ENCODE measurements around the gene FGD6.
A peak's percentile ranks its signal among the peaks of the same experiment; 100 is the strongest.
"Not testable (repeated sequence)": the region's sequence is repeated elsewhere in the genome, so short reads cannot be mapped to it uniquely, and the experiment has no call there.

Gene FGD6

DNA sequence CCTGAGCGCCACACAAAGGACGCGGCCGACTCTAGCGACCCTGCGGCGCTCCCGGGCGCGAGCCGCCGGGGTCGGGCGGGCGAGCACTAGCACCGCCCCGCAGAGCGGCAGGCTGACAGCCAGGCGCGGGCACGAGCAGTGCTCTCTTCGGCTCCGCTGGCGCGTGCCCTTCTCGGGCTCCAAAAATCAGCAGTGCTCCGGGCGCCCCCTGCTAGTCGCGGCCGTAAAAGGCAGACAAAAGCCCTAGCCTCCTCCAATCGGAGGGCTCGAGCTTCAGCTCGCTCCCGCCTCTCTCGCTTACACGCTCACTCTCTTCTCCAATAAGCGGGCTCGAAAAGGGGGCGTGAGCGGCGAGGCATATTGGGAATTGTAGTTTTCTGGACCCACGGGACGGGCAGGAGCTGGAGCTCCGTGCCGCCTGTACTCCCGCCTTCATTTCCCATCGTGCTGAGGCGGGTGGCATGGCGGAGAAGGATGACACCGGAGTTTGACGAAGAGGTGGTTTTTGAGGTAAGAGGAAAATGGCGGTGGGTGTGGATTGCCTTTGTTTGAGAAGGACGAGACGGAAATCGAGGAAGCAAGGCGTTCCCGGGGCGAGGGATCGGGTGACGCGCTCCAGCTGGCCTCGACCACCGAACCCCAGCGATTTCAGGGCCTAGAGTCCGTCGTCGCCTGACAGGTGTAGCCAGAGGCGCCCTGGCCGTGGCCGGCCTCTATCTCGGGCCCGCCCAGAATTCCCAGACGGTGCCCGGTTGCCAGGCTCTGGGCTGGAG lies at the start of gene FGD6, which contains the start of gene VEZT:
FGD6 (minus strand) TSS at position 91 of the 773 bp plus-strand sequence. CDS start 227 bp downstream, outside the sequence.
VEZT (plus strand) TSS at position 431 of the 773 bp plus-strand sequence; CDS start at position 475, 44 bp downstream.
- peak within 1 kb of the TSS; percentile 60 to 96 (median 77) for H3K4me3 ChIP-seq
- peak within 1 kb of the TSS; percentile 66 to 97 (median 94) for H3K27ac ChIP-seq

DNA sequence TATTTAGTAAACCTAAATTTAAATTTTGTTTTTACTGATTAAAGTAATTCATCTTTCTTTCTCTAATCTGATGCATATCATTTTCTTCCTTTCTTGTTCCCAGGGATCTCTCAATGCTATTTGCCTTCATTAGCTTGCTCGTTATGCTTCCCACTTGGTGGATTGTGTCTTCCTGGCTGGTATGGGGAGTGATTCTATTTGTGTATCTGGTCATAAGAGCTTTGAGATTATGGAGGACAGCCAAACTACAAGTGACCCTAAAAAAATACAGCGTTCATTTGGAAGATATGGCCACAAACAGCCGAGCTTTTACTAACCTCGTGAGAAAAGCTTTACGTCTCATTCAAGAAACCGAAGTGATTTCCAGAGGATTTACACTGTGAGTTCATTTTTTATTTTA lies 49.0 kb upstream of the FGD6 start:
- H3K27ac ChIP-seq = no peak overlapping the region
- H3K4me3 ChIP-seq = no peak overlapping the region

DNA sequence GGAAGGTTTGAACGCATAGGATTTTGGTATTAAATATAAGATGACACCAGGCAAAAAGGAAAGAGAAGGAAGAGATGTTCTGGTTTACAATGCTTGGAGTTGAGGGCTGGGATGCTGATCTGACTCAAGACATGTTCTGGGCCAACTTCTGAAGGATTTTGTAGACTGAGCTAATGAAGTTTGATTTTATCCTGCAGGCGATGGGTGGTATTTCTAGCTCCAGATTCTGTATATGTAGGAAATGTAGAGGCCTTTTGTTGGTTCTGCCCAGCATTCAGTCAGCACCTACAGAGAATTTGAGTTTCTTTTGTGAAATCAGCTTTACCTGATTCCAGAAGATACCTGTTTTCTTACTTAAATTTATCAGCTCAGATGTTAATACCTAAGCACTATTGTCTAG lies 48.5 kb upstream of the FGD6 start:
- Histone ChIP-seq H3K27ac (no peak overlapping the region), H3K4me3 (no peak overlapping the region)

DNA sequence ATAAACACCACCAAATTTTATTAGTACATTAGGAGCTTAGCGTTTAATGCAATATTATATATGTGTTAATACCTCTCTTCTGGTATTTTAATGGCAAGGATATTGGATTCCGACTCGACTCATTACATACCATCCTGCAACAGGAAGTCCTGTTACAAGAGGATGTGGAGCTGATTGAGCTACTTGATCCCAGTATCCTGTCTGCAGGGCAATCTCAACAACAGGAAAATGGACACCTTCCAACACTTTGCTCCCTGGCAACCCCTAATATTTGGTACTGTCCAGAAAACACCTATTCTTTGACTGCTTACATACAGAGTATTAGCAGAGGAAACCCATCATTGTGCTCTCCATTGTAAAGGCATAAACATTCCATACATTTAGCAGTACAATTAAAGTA lies 45.5 kb upstream of the FGD6 start:
- Histone ChIP-seq H3K4me3 (no peak overlapping the region), H3K27ac (peak overlapping the region in 3 of 21 experiments; percentile 29 to 70 (median 65))

DNA sequence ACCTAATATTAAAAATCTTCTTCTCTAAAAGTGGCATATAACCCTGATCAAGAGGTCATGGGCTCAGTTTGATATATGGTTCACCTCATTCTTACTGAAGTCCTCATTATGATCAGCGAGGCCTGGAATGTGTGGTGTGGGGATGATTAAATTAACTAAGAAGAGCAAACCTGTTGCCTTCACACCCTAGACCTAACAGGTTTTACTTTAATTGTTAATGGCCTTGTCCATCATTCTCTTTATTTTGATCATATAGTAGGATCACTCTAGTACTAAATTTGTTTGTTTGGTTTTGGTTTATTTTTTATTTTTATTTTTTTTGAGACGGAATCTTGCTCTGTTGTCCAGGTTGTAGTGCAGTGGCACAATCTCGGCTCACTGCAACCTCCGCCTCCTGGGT lies 43.8 kb upstream of the FGD6 start:
- Histone ChIP-seq H3K4me3 (no peak overlapping the region), H3K27ac (no peak overlapping the region)

DNA sequence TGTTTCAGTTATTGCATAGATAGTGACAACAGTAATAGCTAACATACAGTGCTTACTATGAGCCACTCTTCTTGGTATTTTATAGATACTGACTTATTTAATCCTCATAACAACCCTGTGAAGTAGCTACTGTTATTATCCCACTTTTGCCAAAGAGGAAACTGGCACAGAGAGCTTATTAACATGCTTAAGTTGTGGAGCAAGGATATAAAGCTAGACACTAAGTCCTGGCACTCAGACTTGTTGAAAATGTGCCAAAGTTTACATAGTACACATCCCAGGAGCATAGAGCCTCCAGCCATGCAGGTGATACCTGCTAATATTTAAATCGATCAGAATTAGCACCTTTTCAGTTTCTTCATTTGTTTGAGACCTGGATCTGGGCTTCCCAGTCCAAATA lies 42.1 kb upstream of the FGD6 start:
- Histone ChIP-seq H3K4me3 (no peak overlapping the region), H3K27ac (no peak overlapping the region)

DNA sequence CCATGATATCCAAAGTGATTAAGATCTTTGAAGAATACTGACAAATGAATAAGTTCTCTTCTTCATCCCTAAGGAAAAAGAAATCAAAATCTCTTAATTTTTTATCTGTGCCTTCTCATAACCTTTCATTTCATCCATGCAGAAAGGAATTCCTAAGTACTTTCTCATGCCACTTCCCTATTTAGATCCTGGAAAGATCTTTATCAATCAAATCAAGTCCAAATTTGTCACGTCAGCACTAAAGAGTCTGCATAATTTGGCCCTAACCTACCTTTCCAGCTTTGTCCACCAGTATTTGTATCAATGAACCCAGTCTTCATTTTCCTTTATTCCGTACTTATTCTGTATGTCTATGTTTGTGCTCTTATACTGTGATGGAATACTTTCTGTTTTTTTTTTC lies 41.5 kb upstream of the FGD6 start:
- Histone ChIP-seq H3K27ac (peak overlapping the region in 1 of 21 experiments; percentile 24), H3K4me3 (no peak overlapping the region)

DNA sequence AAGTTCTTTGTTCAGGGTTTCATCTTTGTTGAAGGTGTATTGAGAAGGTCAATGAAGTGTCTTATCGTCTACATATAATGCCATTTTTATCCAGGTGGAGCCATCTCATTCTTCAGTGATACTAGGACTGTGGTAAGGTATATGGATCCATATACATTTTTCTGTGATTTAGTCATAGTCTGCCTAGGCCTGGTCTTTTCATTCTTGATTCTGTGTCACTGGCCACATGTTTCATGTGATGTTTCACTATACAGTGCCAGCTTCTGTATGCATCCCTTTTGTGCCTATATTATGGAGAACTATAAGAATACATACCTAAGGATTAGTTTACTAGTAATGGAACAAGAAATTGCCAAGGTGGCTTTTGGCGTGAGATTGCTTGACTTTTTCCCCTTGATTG lies 40.9 kb upstream of the FGD6 start:
- Histone ChIP-seq H3K27ac (no peak overlapping the region), H3K4me3 (no peak overlapping the region)

DNA sequence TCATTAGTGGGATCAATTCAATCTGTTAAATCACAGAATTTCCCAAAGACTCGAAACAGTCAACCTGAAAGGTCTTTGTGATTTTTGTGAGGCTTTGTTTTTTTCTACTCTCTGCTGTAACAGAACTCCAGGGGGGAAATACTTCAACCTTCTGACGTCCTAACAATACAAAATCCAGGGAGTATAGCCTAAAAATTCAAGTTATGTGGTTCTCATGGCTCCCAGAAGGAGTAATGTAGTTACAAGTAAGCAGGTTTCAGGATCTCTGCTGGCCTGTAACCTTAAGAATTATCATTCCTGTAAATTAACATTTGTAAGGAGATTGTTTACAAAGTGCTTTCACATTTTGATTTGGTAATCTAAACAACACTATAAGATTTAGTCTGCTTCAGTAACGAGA lies 40.3 kb upstream of the FGD6 start:
- Histone ChIP-seq H3K27ac (no peak overlapping the region), H3K4me3 (no peak overlapping the region)

DNA sequence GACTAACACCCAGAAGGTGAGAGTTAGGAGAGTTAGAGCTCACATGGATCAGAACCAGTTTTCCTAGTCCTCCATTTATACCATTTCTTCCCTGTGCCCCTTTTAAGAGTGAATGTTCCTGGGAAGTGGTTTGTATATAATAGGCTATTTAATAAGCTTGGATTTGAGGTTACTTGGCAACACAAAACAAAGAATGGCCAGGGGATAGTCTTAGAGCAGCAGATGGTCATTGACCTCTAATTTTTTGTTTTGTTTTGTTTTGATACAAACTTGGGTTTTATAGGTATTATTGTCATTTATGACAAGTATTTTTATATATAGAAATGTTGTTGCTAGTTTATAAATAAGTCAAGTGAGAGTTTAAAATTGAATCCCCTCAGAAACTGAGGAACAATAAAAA lies 36.1 kb upstream of the FGD6 start:
- no peak overlapping the region for H3K27ac ChIP-seq
- H3K4me3 ChIP-seq = no peak overlapping the region

DNA sequence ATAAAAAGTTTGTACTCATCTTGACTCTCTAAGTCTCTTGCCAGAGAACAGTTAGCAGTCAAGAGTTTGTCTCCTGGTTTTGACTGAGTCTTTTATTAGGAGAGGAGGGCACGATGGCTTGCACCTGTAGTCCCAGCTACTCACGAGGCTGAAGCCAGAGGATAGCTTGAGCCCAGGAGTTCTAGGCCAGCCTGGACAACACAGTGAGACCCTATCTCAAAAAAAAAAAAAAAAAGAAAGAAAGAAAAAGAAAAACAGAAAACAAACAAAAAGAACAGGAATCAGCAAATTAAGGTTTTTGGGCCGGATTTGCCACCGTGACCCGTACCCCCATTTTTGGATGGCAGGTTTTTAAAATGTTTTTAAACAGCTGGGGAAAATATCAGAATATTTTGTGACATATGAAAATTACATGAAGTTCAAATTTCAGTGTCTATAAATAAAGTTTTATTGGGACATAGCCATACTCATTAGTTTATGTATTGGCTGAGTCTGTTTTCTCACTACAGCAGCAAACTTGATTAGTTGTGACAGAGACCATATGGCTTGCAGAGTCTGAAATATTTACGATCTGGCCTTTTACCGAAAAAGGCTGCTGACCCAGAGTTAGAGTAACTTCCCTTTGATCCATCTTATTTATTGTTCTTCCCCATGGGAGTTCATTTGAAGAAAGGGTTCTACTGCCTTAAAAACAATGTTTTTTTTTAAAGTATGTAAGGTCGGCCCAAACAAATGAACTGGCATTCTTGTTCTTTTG lies 31.5 kb upstream of the FGD6 start:
- H3K27ac ChIP-seq = peak overlapping the region in 1 of 21 experiments; percentile 30

DNA sequence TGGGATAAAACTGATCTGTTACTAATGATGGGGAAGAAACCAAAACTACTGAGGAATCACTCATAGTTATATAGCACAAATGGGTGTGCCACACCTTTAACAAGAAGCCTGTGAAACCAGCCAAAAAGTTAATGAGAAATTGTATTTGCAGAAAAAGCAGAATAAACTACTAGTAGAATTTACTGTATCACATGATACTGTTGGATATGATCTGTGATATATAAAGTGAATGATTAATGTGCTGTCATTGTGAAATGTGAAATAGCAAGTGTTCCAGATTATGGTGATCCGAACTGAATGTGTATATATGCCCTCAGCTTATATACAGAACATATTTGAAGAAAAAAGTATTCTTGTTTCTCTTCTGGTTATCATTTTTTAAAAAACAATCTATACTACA lies 30.8 kb upstream of the FGD6 start:
- H3K4me3 ChIP-seq = no peak overlapping the region
- H3K27ac ChIP-seq = no peak overlapping the region

More for the DNA sequence above, 31.5 kb upstream of the FGD6 start:
- no peak overlapping the region for H3K4me3 ChIP-seq

DNA sequence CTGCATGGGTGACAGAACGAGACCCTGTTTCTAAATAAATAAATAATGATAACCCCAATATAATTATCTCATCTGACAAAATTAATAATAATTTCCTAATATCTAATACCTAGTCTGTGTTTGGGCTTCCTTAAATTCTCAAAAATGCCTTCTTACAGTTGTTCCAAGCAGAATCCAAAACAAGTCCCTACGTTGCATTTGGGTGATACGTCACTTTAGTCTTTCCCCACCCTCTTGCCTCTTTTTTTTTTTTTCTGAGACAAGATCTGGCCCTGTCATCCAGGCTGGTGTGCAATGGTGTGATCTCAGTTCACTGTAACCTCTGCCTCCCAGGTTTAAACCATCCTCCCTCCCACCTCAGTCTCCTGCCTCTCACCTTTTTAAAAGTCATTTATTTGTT lies 27.1 kb upstream of the FGD6 start:
- H3K27ac ChIP-seq = no peak overlapping the region
- no peak overlapping the region for H3K4me3 ChIP-seq

DNA sequence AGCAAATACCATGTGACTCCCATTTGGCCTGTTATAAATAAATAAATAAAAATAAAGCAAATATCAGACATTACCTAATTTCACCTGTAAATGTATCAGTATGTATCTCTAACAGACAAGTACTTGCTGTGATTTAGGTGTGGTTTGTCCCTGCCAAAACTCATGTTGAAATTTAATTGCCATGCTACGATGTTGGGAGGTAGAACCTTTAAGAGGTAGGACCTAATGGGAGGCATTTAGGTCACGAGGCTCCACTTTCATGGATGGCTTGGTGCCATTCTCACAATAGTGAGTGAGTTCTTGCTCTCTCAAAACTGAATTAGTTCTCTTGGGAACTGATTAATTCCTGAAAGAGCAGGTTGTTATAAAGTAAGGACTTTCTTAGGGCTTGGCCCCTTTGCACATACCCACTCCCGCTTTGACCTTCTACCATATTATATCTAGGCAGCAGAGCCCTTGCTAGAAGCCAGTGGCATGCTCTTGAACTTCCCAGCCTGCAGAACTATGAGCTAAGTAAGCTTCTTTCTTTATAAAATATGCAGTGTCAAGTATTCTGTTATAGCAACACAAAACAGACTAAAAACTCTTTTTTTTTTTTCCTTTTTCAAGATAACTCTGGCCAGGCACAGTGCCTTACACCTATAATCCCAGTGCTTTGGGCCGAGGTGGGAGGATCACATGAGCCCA lies 26.4 kb upstream of the FGD6 start:
- no peak overlapping the region for H3K27ac ChIP-seq
- no peak overlapping the region for H3K4me3 ChIP-seq

DNA sequence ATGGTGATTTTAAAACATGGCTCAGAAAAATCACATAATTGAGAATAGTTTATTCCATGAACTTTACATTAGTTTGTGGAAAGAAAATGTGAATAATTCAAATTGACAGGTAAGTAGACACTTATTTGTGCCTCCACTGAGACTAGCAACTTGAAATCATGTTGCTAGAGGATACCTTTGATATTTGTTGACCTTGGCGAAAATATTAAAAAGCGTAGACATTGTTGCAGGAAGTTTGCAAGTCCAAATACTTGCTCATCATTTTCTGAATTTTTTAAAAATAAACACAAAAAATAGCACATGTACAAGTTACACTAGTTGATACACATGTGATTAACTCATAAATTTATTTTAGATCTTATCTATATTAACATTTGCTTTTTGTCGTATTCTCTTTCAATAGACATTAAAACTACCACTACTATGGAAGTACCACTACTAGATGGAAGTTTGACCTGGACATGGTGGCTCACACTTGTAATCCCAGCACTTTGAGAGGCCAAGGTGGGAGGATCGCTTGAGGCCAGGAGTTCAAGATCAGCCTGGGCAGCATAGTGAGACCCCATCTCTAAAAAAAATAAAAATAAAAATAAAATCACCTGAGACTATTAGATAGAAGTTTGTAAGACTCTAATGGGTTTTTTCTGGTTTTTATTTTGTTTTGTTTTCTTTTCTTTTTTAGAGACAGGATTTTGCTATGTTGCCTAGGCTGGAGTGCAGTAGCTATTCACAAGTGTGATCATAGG lies 24.7 kb upstream of the FGD6 start:
- Histone ChIP-seq H3K27ac (no peak overlapping the region), H3K4me3 (no peak overlapping the region)

DNA sequence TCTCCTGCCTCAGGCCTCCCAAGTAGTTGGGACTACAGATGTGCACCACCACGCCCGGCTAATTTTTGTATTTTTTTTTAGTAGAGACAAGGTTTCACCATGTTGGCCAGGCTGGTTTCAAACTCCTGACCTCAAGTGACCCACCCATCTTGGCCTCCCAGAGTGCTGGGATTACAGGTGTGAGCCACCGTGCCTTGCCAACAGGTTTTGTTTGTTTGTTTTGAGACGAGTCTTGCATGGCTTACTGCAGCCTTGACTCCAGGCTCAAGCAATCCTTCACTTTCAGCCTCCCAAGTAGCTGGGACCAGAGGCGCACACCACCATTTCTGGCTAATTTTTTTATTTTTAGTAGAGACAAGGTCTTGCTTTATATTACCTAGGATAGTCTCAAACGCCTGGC lies 23.9 kb upstream of the FGD6 start:
- H3K27ac ChIP-seq = peak overlapping the region in 1 of 21 experiments; percentile 7
- H3K4me3 ChIP-seq = not testable (repeated sequence)

DNA sequence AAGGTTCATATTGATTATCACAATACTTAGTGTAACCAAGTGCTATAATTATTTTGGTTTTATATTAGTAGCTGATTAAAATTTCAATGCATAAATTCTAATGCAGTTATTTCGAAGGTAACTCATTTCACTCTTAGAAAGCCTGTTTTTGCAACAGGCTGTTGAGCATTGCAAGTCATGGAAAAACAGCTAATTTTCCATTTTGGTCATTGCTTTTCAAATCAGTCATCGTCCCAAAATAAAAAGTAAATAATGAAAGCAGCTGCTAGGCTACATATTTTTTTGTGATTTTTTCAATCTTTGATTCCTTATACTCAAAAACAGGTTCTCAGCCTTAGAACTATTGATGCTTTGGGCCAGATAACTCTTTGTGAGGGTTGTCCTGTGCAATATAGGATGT lies 23.3 kb upstream of the FGD6 start:
- H3K27ac ChIP-seq = no peak overlapping the region
- H3K4me3 ChIP-seq = no peak overlapping the region

DNA sequence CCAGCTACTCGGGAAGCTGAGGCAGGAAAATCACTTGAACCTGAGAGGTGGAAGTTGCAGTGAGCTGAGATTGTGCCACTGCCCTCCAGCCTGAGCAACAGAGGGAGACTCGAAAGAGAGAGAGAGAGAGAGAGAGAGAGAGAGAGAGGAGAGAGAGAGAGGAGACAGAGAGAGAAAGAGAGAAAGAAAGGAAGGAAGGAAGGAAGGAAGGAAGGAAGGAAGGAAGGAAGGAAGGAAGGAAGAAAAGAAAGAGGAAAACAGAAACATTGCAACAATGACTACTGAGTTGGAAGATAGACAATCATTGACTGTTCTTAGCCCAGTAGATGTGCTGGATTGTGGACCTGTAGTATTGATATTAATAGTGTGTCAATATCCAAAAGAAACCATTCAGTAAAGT lies 22.6 kb upstream of the FGD6 start:
- not testable (repeated sequence) for H3K4me3 ChIP-seq, H3K27ac ChIP-seq

DNA sequence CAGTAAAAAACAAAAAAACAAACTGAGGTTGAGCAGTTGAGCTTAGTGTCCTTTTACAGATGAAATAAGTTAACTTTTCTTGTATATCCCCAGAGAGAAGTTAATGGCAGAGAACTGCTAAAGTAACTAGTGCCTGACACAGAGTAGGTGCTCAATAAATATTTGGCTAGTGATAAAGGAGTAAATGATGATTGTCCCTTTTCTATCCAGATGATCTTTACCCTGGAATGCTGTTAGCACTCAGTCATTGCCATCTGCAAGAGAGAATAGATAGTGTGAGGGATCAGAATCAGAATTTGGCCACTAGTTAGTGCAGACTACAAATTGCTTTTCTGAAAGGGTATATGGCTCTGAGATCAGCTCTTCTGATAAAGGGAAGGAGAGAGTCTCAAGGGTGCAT lies 21.9 kb upstream of the FGD6 start:
- Histone ChIP-seq H3K27ac (no peak overlapping the region), H3K4me3 (no peak overlapping the region)

DNA sequence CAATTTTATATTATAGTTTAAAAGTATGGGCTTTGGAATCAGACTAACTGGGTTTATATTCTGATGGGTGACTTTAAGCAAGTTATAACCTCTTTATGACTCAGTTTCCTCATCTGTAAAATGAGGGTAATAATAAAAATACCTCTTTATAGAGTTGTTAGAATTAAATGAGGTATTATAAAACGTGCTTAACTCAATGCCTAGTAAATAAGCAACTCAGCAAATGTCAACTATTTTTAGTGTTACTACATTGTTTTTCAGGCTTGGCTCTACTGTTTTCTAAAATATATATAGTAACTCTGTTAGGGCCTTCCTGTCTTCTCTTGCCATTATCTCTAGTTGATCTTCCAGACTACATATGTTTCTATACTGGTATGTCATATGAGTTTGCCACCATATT lies 20.9 kb upstream of the FGD6 start:
- Histone ChIP-seq H3K27ac (no peak overlapping the region), H3K4me3 (no peak overlapping the region)

Measured in skin epidermis (tissue), 12 donors.